CD14-positive monocyte (primary cell): ENCODE results near the gene FZD7. TPM values are rescaled to one million over a fixed set of nuclear protein-coding genes. Genes with fewer than 3 reads are reported as not detected.

Source experiments
- DNase-seq, 3 donors: peaks; one replicate each; pipeline ENCODE4 v3.0.0-alpha.2; 2011 to 2022
- H2AFZ ChIP-seq: 2 replicates; pipeline ENCODE4 v1.6.0; 2012; ENCODE audit warnings: mild to moderate bottlenecking, low read depth, low read length, inconsistent platforms; ENCODE audit not compliant: insufficient read depth, poor library complexity, severe bottlenecking
- H3K27ac ChIP-seq, 2 donors: 1 replicate in 1 of 2; 2 replicates in 1 of 2; pipeline ENCODE4 v1.5.1; 2012 to 2013; ENCODE audit warnings: low read length in 2 of 2, control low read depth in 1 of 2, inconsistent platforms in 1 of 2, low read depth in 1 of 2, mild to moderate bottlenecking in 1 of 2
- H3K27me3 ChIP-seq, 2 donors: one replicate each; pipeline versions ENCODE4 v1.6.0 to v1.6.1; 2011 to 2013; ENCODE audit warnings: low read length in 2 of 2; ENCODE audit not compliant: control insufficient read depth in 2 of 2, insufficient read depth in 2 of 2
- H3K36me3 ChIP-seq, 2 donors: replicated peaks in 1 of 2; 1 replicate in 1 of 2; 2 replicates in 1 of 2; pipeline versions ENCODE4 v1.5.1 to v1.6.1; 2012 to 2013; ENCODE audit warnings: low read length in 2 of 2, control low read depth in 1 of 2, inconsistent platforms in 1 of 2, mild to moderate bottlenecking in 1 of 2; ENCODE audit not compliant: insufficient read depth in 2 of 2, control insufficient read depth in 1 of 2
- H3K4me1 ChIP-seq, 2 donors: 1 replicate in 1 of 2; 2 replicates in 1 of 2; pipeline versions ENCODE4 v1.5.1 to v1.6.1; 2012 to 2013; ENCODE audit warnings: low read length in 2 of 2, control low read depth in 1 of 2, inconsistent platforms in 1 of 2, mild to moderate bottlenecking in 1 of 2, moderate library complexity in 1 of 2; ENCODE audit not compliant: insufficient read depth in 2 of 2, control insufficient read depth in 1 of 2
- H3K4me2 ChIP-seq: replicated peaks from 2 replicates; pipeline ENCODE3; 2012; ENCODE audit warnings: low read length, moderate library complexity, mild to moderate bottlenecking; ENCODE audit not compliant: poor library complexity, severe bottlenecking; ENCODE audit errors: extremely low read depth
- H3K4me3 ChIP-seq, 3 experiments: fragments of 200-600 bp in 1 of 3; sonication (generic) in 1 of 3; replicated peaks in 1 of 3; 1 replicate in 2 of 3; 2 replicates in 1 of 3; pipeline ENCODE4 v1.5.1; 2011 to 2013; ENCODE audit warnings: low read length in 3 of 3, mild to moderate bottlenecking in 3 of 3, control low read depth in 2 of 3, low read depth in 2 of 3, inconsistent platforms in 1 of 3, moderate library complexity in 1 of 3
- H3K79me2 ChIP-seq: 2 replicates; pipeline ENCODE4 v1.6.0; 2012; ENCODE audit warnings: mild to moderate bottlenecking, control low read depth, inconsistent platforms, low read length, moderate library complexity; ENCODE audit not compliant: insufficient read depth
- H3K9ac ChIP-seq: 2 replicates; pipeline ENCODE4 v1.6.0; 2017; ENCODE audit warnings: low read length, mild to moderate bottlenecking; ENCODE audit not compliant: insufficient read depth, poor library complexity, severe bottlenecking
- H3K9me3 ChIP-seq, 2 donors: replicated peaks in 1 of 2; 1 replicate in 1 of 2; 2 replicates in 1 of 2; pipeline versions ENCODE4 v1.5.1 to v1.6.1; 2012 to 2013; ENCODE audit warnings: low read length in 2 of 2, control low read depth in 1 of 2; ENCODE audit not compliant: control insufficient read depth in 1 of 2, insufficient read depth in 1 of 2
- H4K20me1 ChIP-seq: 2 replicates; pipeline ENCODE4 v1.6.0; 2012; ENCODE audit warnings: mild to moderate bottlenecking, low read length, control low read depth, moderate library complexity; ENCODE audit not compliant: insufficient read depth
- H3K27ac Mint-ChIP-seq, 7 donors: one replicate each; pipeline ENCODE4 v1.8.0; 2020; ENCODE audit warnings: mild to moderate bottlenecking in 7 of 7, mixed read lengths in 7 of 7, moderate library complexity in 6 of 7, inconsistent platforms in 2 of 7
- H3K27me3 Mint-ChIP-seq, 3 donors: one replicate each; pipeline ENCODE4 v1.8.0; 2021 to 2022; ENCODE audit warnings: low read depth in 3 of 3, mild to moderate bottlenecking in 3 of 3, mixed read lengths in 3 of 3, moderate library complexity in 3 of 3, inconsistent platforms in 1 of 3
- H3K36me3 Mint-ChIP-seq, 2 donors: one replicate each; pipeline ENCODE4 v1.8.0; 2020; ENCODE audit warnings: mixed read lengths in 2 of 2, inconsistent platforms in 1 of 2, mild to moderate bottlenecking in 1 of 2
- H3K4me1 Mint-ChIP-seq: one replicate; pipeline ENCODE4 v1.8.0; 2020; ENCODE audit warnings: mild to moderate bottlenecking, mixed read lengths
- H3K4me3 Mint-ChIP-seq, 2 donors: one replicate each; pipeline ENCODE4 v1.8.0; 2020; ENCODE audit warnings: mild to moderate bottlenecking in 2 of 2, mixed read lengths in 2 of 2, moderate library complexity in 1 of 2
- H3K9me3 Mint-ChIP-seq, 7 donors: one replicate each; pipeline ENCODE4 v1.8.0; 2020 to 2022; ENCODE audit warnings: mixed read lengths in 7 of 7, mild to moderate bottlenecking in 6 of 7, moderate library complexity in 6 of 7, inconsistent platforms in 2 of 7
- WGBS: methylation state at CpG from one replicate; pipeline ENCODE4 v1.1.5; 2013; ENCODE audit warnings: missing lambda C conversion rate; ENCODE audit not compliant: insufficient coverage; 5-methylcytosine and 5-hydroxymethylcytosine counted together
- intact Hi-C, 2 donors: fragments of 100-400 bp; cut with micrococcal nuclease; formaldehyde crosslinking; loops; one replicate each; pipeline versions ENCODE4 v1.15.0 to v1.15.1; 2023
- polyA plus RNA-seq, 3 donors: library from polyadenylated mRNA; depleted of rRNA in 1 of 3; unstranded in 2 of 3; stranded (reverse) in 1 of 3; fragments of 300-500 nt in 2 of 3; fragments of >200 nt in 1 of 3; fragmentation: Illumina TruSeq in 2 of 3; gene quantifications; 1 replicate in 2 of 3; 2 replicates in 1 of 3; pipeline ENCODE4 v1.2.3, GENCODE V29; 2012 to 2021
- TF ChIP-seq, protein P1 (sequence below): fragments of 200-600 bp; IDR thresholded peaks from one replicate; pipeline ENCODE4 v1.8.0; 2022; ENCODE audit warnings: antibody characterized with exemption, mild to moderate bottlenecking

The FZD7 gene
- polyA plus RNA-seq, 3 donors = 0.05 to 0.28 TPM; not detected in 1

DNA sequence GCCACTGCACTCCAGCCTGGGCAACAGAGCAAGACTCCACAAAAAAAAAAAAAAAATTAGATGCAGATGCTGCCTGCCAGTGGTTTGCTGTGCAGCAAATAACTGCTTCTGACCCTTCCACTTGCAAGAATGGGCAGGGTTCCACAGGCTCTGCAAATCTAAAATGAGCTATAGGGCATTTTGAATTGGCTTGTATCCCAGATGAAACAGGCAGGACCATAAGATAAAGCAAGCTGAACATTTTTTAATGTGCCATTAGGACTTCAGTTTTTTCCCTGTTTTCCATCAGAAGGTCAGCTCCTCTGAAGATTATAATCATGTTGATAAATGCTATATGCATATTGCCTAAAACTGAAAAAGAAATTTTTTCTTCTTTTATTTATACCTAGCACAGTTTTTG lies 15.7 kb upstream of the FZD7 start:
- H3K36me3 ChIP-seq = no peaks in the 10 kb centered on the region
- H3K9ac ChIP-seq = no peak overlapping the region
- no peaks in the 10 kb centered on the region for H3K4me1 ChIP-seq
- no peaks in the 10 kb centered on the region for H4K20me1 ChIP-seq
- intact Hi-C loops = no loop called here
- H3K27ac Mint-ChIP-seq = no peak overlapping the region
- TF ChIP-seq, protein P1, sequence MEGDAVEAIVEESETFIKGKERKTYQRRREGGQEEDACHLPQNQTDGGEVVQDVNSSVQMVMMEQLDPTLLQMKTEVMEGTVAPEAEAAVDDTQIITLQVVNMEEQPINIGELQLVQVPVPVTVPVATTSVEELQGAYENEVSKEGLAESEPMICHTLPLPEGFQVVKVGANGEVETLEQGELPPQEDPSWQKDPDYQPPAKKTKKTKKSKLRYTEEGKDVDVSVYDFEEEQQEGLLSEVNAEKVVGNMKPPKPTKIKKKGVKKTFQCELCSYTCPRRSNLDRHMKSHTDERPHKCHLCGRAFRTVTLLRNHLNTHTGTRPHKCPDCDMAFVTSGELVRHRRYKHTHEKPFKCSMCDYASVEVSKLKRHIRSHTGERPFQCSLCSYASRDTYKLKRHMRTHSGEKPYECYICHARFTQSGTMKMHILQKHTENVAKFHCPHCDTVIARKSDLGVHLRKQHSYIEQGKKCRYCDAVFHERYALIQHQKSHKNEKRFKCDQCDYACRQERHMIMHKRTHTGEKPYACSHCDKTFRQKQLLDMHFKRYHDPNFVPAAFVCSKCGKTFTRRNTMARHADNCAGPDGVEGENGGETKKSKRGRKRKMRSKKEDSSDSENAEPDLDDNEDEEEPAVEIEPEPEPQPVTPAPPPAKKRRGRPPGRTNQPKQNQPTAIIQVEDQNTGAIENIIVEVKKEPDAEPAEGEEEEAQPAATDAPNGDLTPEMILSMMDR = no peak
- no peak overlapping the region for H3K4me3 Mint-ChIP-seq
- no peaks in the 10 kb centered on the region for H3K9me3 ChIP-seq
- peaks cover 7 to 10% (median 7%) of the 10 kb centered on the region in 3 donors for H3K27me3 Mint-ChIP-seq
- peaks cover 0 to 5% (median 4%) of the 10 kb centered on the region in 7 donors for H3K9me3 Mint-ChIP-seq
- no peaks in the 10 kb centered on the region for H3K79me2 ChIP-seq
- no peak overlapping the region for H2AFZ ChIP-seq
- no peaks in the 10 kb centered on the region for H3K27me3 ChIP-seq
- H3K4me2 ChIP-seq = no peak overlapping the region
- H3K36me3 Mint-ChIP-seq = no peaks in the 10 kb centered on the region
- no peak overlapping the region for H3K4me3 ChIP-seq
- H3K27ac ChIP-seq = no peak overlapping the region
- no peak for DNase-seq
- no peaks in the 10 kb centered on the region for H3K4me1 Mint-ChIP-seq

DNA sequence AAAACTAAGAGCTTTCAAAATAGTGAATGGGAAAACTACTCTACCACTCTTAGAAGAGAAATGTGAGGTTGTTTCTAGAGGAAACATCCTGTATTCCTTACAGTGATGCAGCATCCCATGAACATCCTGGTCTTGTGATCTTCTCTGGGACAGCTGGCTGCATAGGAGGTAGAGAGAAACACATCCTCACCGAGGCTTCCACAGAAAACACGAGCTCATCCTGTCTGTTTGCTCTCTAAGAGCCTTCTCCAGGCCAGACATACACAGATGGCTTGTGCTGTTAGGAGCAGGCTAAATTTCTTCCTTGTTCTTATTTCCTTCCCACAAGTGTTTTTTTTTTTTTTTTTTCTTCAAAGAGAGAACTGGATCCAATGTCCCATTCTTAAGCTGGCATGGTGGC lies 14.7 kb upstream of the FZD7 start:
- Histone ChIP-seq H3K4me2 (no peak overlapping the region), H2AFZ (no peak overlapping the region), H3K9ac (no peak overlapping the region), H3K4me1 (no peaks in the 10 kb centered on the region), H3K27ac (no peak overlapping the region), H3K36me3 (no peaks in the 10 kb centered on the region), H3K4me3 (no peak overlapping the region), H3K79me2 (no peaks in the 10 kb centered on the region), H4K20me1 (no peaks in the 10 kb centered on the region), H3K9me3 (no peaks in the 10 kb centered on the region), H3K27me3 (no peaks in the 10 kb centered on the region)
- Mint-ChIP-seq H3K9me3 (peaks cover 0 to 5% (median 4%) of the 10 kb centered on the region in 7 donors), H3K4me1 (no peaks in the 10 kb centered on the region), H3K36me3 (no peaks in the 10 kb centered on the region), H3K4me3 (no peak overlapping the region), H3K27me3 (peaks cover 6 to 8% (median 6%) of the 10 kb centered on the region in 3 donors), H3K27ac (no peak overlapping the region)
- TF ChIP-seq, protein P1 = no peak
- 40% methylated on average over 1 of the region's 2 CpGs for WGBS
- DNase-seq = no peak
- intact Hi-C loops = no loop called here
